GM19023 (cell line): ENCODE results near the gene TMTC2.
A peak's percentile ranks its signal among the peaks of the same experiment; 100 is the strongest.
"Not testable (repeated sequence)": the region's sequence is repeated elsewhere in the genome, so short reads cannot be mapped to it uniquely, and the experiment has no call there.

Source experiments
- ATAC-seq: cut with Tn5 transposase; IDR thresholded peaks from one replicate; pipeline ENCODE4 v1.9.1; 2021; ENCODE audit warnings: mild to moderate bottlenecking, moderate library complexity; ENCODE audit not compliant: unreplicated experiment

The TMTC2 gene

GRCh38 chr12:82839796-82840195, 153.1 kb downstream of the TMTC2 start:
- ATAC-seq, result no peak

- no peak for ATAC-seq
Observed at GRCh38 chr12:82841487-82841904, 154.8 kb downstream of the TMTC2 start.

- ATAC-seq, result no peak
Observed at GRCh38 chr12:82842480-82842879, 155.8 kb downstream of the TMTC2 start.

DNA sequence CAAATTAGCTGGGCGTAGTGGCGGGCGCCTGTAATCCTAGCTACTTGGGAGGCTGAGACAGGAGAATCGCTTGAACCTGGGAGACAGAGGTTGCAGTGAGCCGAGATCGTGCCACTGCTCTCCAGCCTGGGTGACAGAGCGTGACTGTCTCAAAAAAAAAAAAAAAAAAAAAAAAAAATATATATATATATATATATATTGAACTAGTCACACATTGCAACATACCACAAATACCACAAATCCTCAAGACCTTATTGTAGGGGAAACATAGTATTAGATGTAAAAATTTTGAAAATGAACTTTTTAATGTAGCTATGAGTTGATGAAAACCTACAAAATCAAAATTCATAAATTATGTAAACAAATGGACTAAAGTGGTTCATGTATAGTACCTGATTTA, 158.4 kb downstream of the TMTC2 start:
- not testable (repeated sequence) for ATAC-seq

DNA sequence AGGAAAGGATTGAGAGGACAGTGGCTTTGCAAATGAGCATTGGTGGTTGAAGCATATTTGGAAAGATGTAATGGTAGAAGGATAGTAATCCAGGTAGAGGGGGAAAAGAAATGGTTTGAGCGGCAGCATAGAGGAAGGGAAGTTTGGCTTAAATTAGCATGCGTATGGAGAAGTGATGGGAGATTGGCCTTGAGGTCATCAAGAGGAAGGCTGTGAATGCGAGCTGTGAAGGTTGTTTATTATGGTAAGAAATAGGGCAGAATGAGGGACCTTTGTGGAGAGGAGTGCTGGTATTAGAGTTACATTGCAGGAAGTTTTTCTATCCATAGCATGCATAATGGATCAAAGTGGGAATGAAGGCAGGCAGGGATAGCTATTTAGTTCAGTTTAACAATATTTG, 162.1 kb downstream of the TMTC2 start:
- ATAC-seq, result no peak

DNA sequence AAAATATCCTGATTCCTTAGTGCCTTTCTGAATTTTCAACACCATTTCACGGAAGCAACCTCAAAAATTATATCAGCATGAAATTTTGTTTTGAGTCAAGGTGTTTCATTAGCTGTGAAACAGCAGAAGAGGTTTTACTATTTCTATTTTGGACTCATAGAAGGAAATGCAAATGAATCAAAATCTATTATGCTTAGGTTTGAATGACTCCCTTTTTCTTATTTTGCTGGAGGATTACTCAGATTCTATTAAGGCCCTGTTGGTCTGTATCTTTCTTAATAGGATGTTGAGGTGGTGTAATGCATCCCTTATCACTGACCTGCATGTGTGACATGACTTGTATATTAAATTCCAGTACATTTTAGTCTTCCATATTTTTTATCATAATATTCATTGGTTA, 165.8 kb downstream of the TMTC2 start:
- ATAC-seq, result no peak

GRCh38 chr12:82855872-82856271, 169.2 kb downstream of the TMTC2 start:
- ATAC-seq, result peak; percentile 55

DNA sequence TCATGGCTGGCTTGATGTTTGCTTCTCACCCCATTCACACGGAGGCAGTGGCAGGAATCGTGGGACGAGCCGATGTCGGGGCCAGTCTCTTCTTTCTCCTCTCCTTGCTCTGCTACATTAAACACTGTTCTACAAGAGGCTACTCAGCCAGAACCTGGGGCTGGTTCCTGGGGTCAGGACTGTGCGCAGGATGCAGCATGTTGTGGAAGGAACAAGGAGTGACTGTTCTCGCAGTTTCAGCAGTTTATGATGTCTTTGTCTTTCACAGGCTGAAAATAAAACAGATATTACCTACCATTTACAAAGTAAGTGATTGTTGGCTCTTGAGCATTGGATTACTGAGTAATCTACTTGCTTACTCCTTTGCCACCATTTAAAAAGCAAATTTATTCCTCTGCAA, 170.6 kb downstream of the TMTC2 start:
- no peak for ATAC-seq

DNA sequence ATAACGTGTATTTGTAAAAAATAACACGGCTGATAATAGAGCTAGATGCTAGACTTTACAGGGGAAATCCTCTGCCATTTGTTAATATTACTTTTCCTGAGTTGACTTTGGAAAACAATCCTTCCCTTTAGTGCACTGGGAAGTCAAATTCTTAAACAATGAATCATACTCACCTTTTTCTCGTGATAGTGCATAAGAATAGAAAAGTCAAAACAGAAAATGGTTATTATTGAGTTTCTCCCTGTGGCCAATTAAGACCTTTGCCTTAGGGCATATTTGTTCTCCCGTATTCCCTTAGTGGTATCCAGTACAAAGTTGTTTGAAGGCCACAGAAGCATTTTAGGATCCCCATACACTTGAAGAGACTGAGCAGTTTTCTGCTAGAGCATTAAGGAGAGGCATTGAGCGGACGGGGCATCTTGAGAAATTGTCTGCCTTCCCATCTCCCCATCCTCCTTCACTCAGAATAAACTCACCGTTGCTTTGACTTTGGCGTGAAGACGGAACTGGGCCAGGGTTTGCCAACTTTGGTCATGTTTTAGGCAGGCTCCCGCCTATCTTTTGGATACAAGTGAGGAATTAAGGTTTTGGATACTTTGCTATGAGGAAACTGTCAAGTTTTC, 171.3 kb downstream of the TMTC2 start:
- no peak for ATAC-seq

DNA sequence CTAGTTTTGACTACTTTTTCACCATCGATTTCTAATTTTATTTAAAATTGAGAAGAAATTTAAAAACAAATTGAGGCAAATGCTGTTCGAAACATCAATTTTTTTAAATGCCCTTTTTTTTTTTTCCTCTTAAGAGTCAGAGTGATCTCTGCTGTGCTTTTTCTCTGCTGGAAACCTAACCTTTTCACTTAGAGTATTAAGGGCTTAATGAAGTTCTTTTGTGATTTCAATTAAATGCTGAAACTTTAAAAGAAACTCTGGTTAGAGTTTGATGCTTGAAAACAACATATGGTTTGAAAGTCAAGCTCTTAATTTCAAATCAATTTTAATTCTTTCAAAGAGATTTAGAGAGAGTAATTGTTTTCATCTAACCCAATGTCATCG, 171.8 kb downstream of the TMTC2 start:
- no peak for ATAC-seq

GRCh38 chr12:82862069-82862841, 175.5 kb downstream of the TMTC2 start:
- no peak for ATAC-seq

- no peak for ATAC-seq
Observed at GRCh38 chr12:82862876-82863649, 176.4 kb downstream of the TMTC2 start.

- ATAC-seq, result no peak
Observed at GRCh38 chr12:82866227-82866775, 179.6 kb downstream of the TMTC2 start.

GRCh38 chr12:82866946-82867345, 180.2 kb downstream of the TMTC2 start:
- no peak for ATAC-seq

DNA sequence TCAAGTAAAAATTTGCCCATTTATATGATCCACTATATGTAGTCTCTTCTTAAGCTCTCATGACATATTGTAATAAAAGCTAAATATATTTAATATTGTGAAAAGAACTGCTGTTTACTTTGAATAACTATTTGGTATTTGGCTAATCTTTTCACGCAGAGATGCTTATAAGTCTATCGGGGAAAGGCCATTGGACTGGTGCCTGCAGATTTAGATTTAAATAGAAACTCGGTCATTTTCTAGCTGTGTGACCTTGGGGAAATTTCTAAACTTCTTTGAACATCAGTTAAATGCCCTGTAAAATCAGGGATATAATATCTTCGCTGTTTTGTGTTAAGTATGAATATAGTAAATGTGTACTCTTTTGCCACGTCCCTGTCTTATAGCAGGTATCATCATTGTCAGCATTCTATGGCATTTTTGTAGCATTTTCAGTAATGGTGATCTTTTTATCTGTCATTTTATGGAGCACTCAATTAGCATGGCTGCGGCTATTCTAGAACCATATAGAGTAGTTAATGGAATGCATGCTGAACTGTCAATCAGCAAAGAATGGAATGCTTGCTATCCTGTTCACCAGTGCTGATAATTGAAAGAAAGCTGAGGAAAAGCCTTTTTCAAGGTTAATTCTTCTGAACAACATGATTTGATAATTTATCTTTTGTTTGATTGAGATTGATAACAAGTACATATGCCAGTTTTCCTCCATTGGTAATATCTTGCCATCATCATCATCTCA, 181.2 kb downstream of the TMTC2 start:
- ATAC-seq, result no peak

- ATAC-seq, result peak; percentile 82
Observed at GRCh38 chr12:82870771-82871377, 184.2 kb downstream of the TMTC2 start.

DNA sequence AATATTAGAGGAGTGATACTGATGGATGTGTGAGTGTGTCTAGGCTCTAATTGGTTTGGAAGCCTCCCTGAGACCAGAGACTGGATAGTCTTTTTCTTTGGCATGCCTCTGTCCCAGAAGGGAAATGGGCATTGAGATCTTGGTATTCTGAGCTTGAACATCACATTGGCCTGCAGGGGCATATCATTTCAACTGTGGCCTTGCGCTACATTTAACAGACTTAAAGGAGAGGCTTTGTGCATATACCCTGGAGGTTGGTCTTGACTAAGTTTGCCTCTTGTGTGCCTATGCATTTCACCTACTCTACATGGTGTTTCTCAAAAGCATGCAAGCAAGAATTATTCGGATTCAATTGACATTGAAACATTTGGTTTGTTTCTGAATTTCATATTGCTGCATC, 185.4 kb downstream of the TMTC2 start:
- no peak for ATAC-seq

GRCh38 chr12:82873309-82873708, 186.6 kb downstream of the TMTC2 start:
- ATAC-seq, result no peak

DNA sequence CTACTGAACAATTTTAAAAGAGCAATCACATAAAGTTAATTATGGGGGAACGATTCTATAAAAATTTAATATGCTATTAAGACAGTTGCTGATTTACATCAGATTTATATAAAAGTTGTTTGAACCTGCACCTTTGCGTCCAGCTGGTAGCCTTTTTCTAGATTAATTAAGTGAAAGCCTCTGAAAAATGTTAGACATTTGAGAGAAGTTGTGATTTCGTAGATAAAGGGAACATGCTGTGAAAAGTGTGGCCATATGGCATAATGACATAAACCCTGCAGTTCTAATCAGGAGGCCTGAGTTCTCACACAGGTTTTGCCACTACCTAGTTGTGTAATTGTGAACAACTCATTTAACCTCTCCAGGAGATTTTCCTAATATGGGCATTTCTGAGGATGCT, 187.2 kb downstream of the TMTC2 start:
- ATAC-seq, result no peak

- ATAC-seq, result no peak
Observed at GRCh38 chr12:82874945-82875344, 188.2 kb downstream of the TMTC2 start.
